COLO668 (cell line): ENCODE data around the gene RAD9B.

ENCODE experiments used
- DNase-seq: peaks from one replicate; lab custom pipeline; 2025; ENCODE audit not compliant: unreplicated experiment; lab: John Stamatoyannopoulos, UW

The RAD9B gene

GRCh38 chr12:110550981-110551380 lies 48.9 kb downstream of the RAD9B start:
- no peak for DNase-seq
